CD4-positive, alpha-beta T cell treated with Interleukin-21 for 1 hour (primary cell): Measurements from ENCODE around the gene SH2D1A.
A peak's percentile ranks its signal among the peaks of the same experiment; 100 is the strongest.
"Not testable (repeated sequence)": the region's sequence is repeated elsewhere in the genome, so short reads cannot be mapped to it uniquely, and the experiment has no call there.

Experiments used
- DNase-seq: peaks from one replicate; pipeline ENCODE4 v3.0.0-alpha.2; 2020

The SH2D1A gene

GRCh38 chrX:124346117-124346876 is at the start of gene SH2D1A:
TSS of gene SH2D1A (plus strand) at chrX:124346563. CDS start at chrX:124346643, 80 bp downstream.
- DNase-seq: peak; percentile 61

DNA sequence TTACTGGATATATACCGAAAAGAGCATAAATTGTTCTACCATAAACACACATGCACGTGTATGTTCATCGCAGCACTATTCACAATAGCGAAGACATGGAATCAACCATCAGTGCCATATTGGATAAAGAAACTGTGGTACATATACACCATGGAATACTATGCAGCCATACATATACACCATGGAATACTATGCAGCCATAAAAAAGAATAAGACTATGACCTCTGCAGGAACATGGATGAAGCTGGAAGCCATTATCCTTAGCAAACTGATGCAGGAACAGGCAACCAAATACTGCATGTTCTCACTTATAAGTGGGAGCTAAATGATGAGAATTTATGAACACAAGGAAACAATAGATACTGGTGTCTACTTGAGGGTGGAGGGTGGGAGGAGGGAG is 47.0 kb upstream of the SH2D1A start:
- not testable (repeated sequence) for DNase-seq

GRCh38 chrX:124300405-124300804 is 46.0 kb upstream of the SH2D1A start:
- DNase-seq: peak; percentile 46

DNA sequence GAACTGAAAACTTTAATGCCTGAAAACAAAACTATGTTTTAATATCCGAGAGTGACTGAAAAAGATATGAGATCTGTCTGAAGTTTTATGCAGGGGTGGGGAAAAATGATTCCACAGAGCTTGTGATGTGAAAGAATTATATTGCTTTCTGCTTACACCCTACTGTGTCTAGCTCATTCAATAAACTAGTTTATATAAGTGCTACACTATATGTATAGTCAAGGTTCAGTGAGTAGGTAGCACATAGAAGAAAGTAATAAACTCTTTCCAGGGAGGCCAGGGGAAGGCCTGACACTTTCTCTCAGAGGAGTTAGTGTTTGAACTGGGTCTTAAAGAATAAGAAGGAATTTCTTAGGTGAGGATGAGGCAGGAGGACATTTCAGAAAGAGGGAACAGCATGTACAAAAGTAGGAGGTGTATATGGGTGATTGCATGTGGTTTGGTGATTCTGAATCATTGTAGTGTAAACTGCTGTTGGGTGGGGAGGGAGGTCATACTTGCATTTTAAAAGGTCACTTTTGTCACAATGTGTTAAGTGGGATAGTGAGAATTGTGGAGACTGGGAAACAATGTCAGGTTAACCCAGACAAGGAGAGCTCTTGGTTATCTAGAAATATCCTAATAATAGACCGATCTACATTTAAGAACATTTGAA is 39.0 kb upstream of the SH2D1A start:
- no peak for DNase-seq

- no peak for DNase-seq
Observed at GRCh38 chrX:124325732-124326131, 20.6 kb upstream of the SH2D1A start.

DNA sequence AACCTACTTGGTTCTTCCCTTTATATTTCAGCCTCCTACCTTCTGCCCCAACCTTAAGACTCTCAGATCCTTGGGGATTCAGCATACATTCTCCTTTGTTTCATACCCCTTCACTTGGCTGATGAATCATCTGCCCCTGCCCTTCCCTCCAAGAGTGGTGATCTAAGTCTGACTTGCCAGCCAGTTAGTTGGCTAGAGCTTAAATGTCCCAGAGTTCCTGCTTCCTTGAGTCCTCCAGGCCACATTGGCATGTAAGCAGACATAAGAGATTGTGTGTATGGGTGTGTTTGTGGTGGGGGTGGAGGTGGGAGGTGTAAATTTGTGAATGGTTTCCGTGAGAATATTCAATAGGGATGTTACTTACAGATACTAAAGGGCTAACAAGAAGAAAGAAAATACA is 17.6 kb upstream of the SH2D1A start:
- no peak for DNase-seq

- no peak for DNase-seq
Observed at GRCh38 chrX:124332481-124333424, 13.6 kb upstream of the SH2D1A start, which contains the start of gene TEX13D. TSS of gene TEX13D (plus strand) at chrX:124332660. CDS start at chrX:124332918, 258 bp downstream.

DNA sequence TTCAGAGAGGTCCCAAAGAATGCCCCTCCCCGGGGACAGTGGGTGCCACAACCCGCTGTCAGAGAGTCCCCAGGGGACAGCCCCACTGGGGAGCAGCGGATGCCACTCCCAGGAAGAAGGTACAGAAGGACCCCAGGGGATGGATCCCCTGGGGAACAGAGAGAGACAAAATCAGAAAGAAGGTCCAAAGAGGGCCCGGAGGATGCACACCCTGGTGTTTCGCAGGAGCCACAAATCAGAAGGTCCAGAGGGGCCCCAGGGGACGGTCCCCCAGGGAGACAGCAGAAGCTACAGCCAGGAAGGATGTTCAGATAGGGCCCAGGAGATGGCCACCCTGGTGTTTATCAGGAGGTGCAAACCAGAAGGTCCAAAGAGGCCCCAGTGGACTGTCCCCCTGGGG is 12.5 kb upstream of the SH2D1A start:
- no peak for DNase-seq

DNA sequence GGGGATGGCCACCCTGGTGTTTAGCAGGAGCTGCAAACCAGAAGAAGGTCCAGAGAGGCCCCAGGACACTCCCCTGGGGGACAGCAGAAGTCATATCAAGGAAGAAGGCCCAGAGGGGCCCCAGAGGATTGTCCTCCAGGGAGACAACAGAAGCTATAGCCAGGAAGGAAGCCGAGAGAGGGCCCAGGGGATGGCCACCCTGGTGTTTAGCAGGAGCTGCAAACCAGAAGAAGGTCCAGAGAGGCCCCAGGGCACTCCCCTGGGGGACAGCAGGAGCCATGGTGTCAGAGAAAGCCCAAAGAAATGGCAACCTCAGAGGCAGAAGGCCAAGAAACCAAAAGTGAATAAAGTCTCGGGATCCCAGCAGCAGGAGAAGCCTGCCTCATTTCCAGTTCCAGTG is 11.8 kb upstream of the SH2D1A start:
- not testable (repeated sequence) for DNase-seq

DNA sequence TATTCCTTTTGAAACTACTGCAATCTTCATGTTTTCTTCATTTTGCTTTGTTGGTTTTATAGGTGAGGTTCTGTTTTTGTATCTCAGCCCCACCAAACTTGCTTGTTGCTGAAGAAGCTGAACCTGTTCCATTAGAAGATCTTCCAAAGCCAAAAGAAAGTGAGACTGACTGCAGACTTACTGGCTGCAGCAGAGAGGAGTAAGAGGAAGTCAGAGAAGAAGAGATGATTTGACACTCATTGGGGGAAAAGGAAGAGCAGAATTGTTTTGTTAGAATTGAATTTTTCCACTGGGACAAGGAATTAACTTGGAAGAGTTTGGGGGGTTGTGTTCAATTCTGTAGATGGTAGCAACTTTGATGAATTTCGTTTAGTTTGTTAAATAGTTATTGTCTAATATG is 10.8 kb upstream of the SH2D1A start:
- DNase-seq: no peak

GRCh38 chrX:124337916-124338315 is 8.4 kb upstream of the SH2D1A start:
- DNase-seq: no peak

DNA sequence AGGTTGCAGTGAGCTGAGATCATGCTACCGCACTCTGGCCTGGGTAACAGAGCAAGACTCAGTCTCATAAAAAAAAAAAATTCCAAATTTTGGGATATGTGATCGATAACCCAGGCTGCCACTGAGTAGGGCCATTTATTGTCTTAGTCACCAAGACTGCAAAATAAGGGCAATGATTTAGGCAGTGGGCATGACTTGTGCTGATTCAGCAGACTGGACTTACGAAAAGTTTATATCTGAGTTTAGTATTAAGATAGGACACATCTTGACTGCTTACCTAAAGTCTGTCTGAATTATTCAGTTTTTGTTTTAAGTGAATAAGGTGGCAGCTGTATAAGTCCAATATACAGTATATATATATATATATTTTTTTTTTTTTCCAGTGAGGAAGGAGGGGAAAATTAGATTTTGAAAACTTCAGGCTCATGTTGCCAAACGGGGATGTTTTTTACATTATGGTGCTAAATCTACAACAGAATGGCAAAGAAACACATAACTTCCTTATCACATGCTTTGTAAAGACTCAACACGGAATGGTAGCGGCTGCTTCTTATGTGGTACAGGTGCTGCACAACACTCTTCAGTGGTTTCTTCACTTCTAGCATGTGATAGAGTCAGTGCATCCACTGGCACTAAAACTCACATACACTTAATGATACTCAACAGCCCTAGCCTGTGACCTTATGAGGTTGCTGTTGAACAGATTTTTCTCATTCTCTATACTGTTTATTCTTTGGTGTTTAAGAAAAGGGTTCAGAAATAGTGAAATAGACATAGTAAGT is 7.4 kb upstream of the SH2D1A start:
- peak; percentile 61 for DNase-seq

DNA sequence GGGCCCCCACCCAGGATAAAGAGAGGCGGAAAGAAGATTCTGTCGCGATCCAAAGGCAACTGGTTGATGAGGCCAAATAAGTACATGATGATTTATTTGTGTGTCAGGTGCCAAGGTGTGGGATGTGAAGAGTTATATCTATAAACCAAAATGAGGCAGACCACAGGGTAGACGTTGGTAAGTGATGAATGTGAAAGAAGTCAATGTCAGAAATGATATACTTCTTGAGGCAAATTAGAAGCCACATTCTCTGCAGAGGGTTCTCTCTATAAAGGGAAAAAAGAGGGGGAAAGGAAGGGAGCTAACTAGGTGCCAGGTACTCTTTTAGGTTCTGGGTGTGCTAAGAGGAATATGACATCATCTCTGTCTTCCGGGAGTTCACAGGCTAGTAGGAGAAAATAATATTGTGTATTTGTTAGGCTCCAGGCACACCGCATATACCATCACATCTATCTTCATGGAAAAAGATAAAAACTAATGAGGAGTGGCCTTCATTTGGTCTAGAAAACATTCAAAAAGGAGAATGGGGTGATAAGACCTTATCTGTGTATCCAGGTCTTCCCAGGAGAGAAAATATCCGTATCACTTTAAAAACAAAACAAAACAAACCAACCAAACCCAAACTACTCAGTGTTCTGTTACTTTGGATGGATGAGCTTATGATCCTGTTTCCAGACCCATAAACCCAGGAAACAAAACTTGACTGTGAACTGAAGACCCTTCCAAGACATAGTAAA is 4.8 kb upstream of the SH2D1A start:
- DNase-seq: no peak

- peak; percentile 58 for DNase-seq
Observed at GRCh38 chrX:124342174-124342867, 4.0 kb upstream of the SH2D1A start.

- peak; percentile 47 for DNase-seq
Observed at GRCh38 chrX:124343016-124343415, 3.3 kb upstream of the SH2D1A start.

DNA sequence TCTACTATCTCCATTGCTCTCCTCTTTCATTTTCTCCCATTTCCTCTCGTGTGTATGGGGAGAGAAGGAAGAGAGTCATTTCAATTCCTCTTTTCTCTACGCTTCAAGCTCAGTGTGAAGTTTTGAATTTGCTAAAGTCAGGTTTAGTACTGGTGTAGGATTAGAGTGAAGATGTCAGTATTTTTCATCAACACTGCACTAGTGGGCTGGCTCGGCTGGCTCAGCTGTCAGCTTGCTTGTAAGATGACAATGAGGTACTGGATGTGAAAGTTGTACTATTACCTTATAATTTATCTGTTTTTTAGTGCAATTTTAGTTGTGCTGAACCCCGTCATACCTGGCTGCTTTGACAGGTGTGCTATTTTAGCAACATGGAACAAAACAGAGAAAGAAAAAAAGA is 2.1 kb upstream of the SH2D1A start:
- DNase-seq: no peak

DNA sequence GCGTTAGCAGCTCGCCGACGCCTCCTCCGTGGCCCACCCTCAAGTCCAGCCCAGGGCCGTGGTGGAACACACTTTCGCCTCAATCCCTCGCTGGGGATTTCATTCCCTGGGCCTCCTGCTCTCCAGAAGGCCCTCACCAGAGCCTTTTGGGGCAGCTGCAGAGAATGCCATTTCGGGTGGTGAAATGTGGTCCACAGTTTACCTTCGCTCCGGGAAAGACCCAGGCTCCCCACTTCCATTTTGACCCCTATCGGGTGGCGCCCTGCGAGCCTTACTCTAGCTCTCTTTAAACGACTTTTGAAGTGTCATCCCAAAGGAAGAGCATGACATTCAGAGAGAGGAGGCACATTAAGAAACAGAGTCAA is 496 bp downstream of the SH2D1A start:
- no peak for DNase-seq

- DNase-seq: peak; percentile 44
Observed at GRCh38 chrX:124347242-124347641, 879 bp downstream of the SH2D1A start.

DNA sequence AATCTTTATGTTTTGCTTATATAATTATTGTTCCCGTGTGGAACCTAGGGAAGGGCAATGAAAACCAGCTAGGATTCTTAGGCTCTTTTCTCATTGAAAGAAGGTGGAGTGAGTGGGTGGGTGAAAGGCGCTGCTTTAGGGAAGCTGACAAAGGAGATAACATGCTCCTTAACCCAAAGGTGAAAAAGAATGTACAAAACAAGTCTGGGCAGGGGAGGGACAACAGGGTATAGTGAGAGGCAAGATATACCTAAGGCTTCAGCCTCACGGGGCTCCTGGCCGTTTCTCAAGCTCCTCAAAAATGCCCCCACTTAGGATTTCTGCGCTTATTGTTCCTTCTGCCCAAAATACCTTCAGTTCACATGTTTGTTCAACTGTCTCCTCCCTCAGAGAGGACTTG is 1.8 kb downstream of the SH2D1A start:
- no peak for DNase-seq

GRCh38 chrX:124348885-124349453 is 2.6 kb downstream of the SH2D1A start:
- no peak for DNase-seq

DNA sequence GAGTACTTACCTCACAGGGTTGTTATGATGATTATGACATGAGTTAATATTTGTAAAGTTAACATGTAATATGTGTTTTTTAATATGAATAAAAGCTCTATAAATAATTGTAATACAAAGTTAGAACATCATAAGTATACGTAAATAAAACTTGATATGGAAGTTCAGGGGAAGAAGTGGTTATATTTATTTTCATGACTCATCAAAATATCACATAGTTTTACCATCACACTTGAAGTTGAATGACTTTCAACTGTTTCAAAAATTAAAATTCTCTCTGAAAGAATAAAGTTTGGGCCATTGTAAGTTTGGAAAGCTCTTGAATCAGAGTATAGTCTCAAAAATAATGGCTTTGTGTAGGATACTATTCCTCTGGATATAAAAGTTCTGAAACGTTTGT is 8.3 kb downstream of the SH2D1A start:
- no peak for DNase-seq
